H9 (cell line): ENCODE results near the gene CASK. TPM values are rescaled to one million over a fixed set of nuclear protein-coding genes. Genes with fewer than 3 reads are reported as not detected.

Source experiments
- DNase-seq: peaks from one replicate; pipeline ENCODE4 v3.0.0-alpha.2; 2017
- H2AFZ ChIP-seq: one replicate; pipeline ENCODE4 v1.6.1; 2013; ENCODE audit warnings: mild to moderate bottlenecking, low read length, control low read depth, moderate library complexity
- H2AK5ac ChIP-seq: 2 replicates; pipeline ENCODE4 v1.6.1; 2013; ENCODE audit warnings: low read length, control low read depth, mixed read lengths; ENCODE audit not compliant: insufficient read length
- H2BK120ac ChIP-seq: one replicate; pipeline ENCODE4 v1.6.1; 2013; ENCODE audit warnings: low read depth, mild to moderate bottlenecking, low read length, control low read depth, inconsistent platforms; ENCODE audit not compliant: poor library complexity, severe bottlenecking
- H2BK12ac ChIP-seq: 2 replicates; pipeline ENCODE4 v1.6.1; 2013; ENCODE audit warnings: low read length, control low read depth, mixed read lengths, low read depth; ENCODE audit not compliant: insufficient read length
- H2BK15ac ChIP-seq: 2 replicates; pipeline ENCODE4 v1.6.1; 2013; ENCODE audit warnings: low read depth, low read length, control low read depth
- H2BK20ac ChIP-seq: one replicate; pipeline ENCODE4 v1.6.1; 2013; ENCODE audit warnings: low read depth, mild to moderate bottlenecking, low read length, control low read depth, inconsistent platforms; ENCODE audit not compliant: poor library complexity, severe bottlenecking
- H2BK5ac ChIP-seq: 2 replicates; pipeline ENCODE4 v1.6.1; 2013; ENCODE audit warnings: low read length, control low read depth, mixed read lengths; ENCODE audit not compliant: insufficient read length
- H3K14ac ChIP-seq: 2 replicates; pipeline ENCODE4 v1.6.1; 2013; ENCODE audit warnings: low read length, control low read depth; ENCODE audit not compliant: insufficient read depth
- H3K18ac ChIP-seq: 2 replicates; pipeline ENCODE4 v1.6.1; 2013; ENCODE audit warnings: low read depth, mild to moderate bottlenecking, mixed read lengths, low read length, control low read depth; ENCODE audit not compliant: insufficient read length
- H3K23ac ChIP-seq: 2 replicates; pipeline ENCODE4 v1.6.1; 2013; ENCODE audit warnings: low read length, control low read depth, mixed read lengths, low read depth; ENCODE audit not compliant: insufficient read length
- H3K23me2 ChIP-seq: 2 replicates; pipeline ENCODE4 v1.6.1; 2013; ENCODE audit warnings: low read depth, mild to moderate bottlenecking, mixed read lengths, low read length, control low read depth; ENCODE audit not compliant: insufficient read length, poor library complexity, severe bottlenecking
- H3K27ac ChIP-seq: 2 replicates; pipeline ENCODE4 v1.5.1; 2013; ENCODE audit warnings: low read length, control low read depth, mixed read lengths, low read depth; ENCODE audit not compliant: insufficient read length
- H3K27me3 ChIP-seq: 2 replicates; pipeline ENCODE4 v1.6.1; 2013; ENCODE audit warnings: low read length, control low read depth, inconsistent platforms; ENCODE audit not compliant: insufficient read depth
- H3K4ac ChIP-seq: 2 replicates; pipeline ENCODE4 v1.6.1; 2013; ENCODE audit warnings: low read depth, mild to moderate bottlenecking, control low read depth, inconsistent platforms, low read length, moderate library complexity
- H3K4me1 ChIP-seq: 2 replicates; pipeline ENCODE4 v1.6.1; 2013; ENCODE audit warnings: low read length, control low read depth, inconsistent platforms; ENCODE audit not compliant: insufficient read depth
- H3K4me2 ChIP-seq: 2 replicates; pipeline ENCODE4 v1.6.1; 2013; ENCODE audit warnings: low read length, control low read depth, mixed read lengths; ENCODE audit not compliant: insufficient read length, insufficient read depth
- H3K56ac ChIP-seq: 2 replicates; pipeline ENCODE4 v1.6.1; 2013; ENCODE audit warnings: low read depth, mild to moderate bottlenecking, mixed read lengths, low read length, control low read depth; ENCODE audit not compliant: insufficient read length
- H3K79me1 ChIP-seq: 2 replicates; pipeline ENCODE4 v1.6.1; 2013; ENCODE audit warnings: low read depth, mild to moderate bottlenecking, moderate library complexity, low read length, control low read depth, inconsistent platforms; ENCODE audit not compliant: insufficient read depth, poor library complexity, severe bottlenecking
- H3K79me2 ChIP-seq: 2 replicates; pipeline ENCODE4 v1.6.1; 2013; ENCODE audit warnings: low read length, control low read depth, inconsistent platforms; ENCODE audit not compliant: insufficient read depth
- H3K9ac ChIP-seq: 2 replicates; pipeline ENCODE4 v1.6.1; 2013; ENCODE audit warnings: low read length, control low read depth, mixed read lengths; ENCODE audit not compliant: insufficient read length; ENCODE audit errors: extremely low read depth
- H3K9me3 ChIP-seq: one replicate; pipeline ENCODE4 v1.6.1; 2013; ENCODE audit warnings: low read depth, low read length, inconsistent platforms; ENCODE audit not compliant: control insufficient read depth
- H3T11ph ChIP-seq: one replicate; pipeline ENCODE4 v1.6.1; 2013; ENCODE audit warnings: mild to moderate bottlenecking, low read length, control low read depth, inconsistent platforms
- H4K20me1 ChIP-seq: one replicate; pipeline ENCODE4 v1.6.1; 2013; ENCODE audit not compliant: control insufficient read depth, insufficient read length, insufficient read depth
- H4K5ac ChIP-seq: 2 replicates; pipeline ENCODE4 v1.6.1; 2013; ENCODE audit warnings: low read depth, mild to moderate bottlenecking, mixed read lengths, low read length, control low read depth; ENCODE audit not compliant: insufficient read length
- H4K8ac ChIP-seq: replicated peaks from 2 replicates; pipeline ENCODE4 v1.6.1; 2013; ENCODE audit warnings: low read length, control low read depth, mixed read lengths, low read depth; ENCODE audit not compliant: insufficient read length
- H4K91ac ChIP-seq: 2 replicates; pipeline ENCODE4 v1.6.1; 2013; ENCODE audit warnings: low read depth, mild to moderate bottlenecking, moderate library complexity, mixed read lengths, low read length, control low read depth; ENCODE audit not compliant: insufficient read length
- H3K27ac Mint-ChIP-seq, 3 experiments: 2 replicates in 2 of 3; 3 replicates in 1 of 3; pipeline ENCODE4 v1.8.0; 2020 to 2021; ENCODE audit warnings: mixed read lengths in 3 of 3, mild to moderate bottlenecking in 1 of 3, moderate library complexity in 1 of 3
- H3K27me3 Mint-ChIP-seq: 2 replicates; pipeline ENCODE4 v1.8.0; 2021; ENCODE audit warnings: low read depth, mild to moderate bottlenecking, moderate library complexity, mixed read lengths
- H3K36me3 Mint-ChIP-seq, 3 experiments: 2 replicates in 2 of 3; 3 replicates in 1 of 3; pipeline ENCODE4 v1.8.0; 2020 to 2021; ENCODE audit warnings: low read depth in 3 of 3, mixed read lengths in 3 of 3; ENCODE audit not compliant: insufficient read depth in 1 of 3
- H3K4me1 Mint-ChIP-seq, 2 experiments: 2 replicates each; pipeline ENCODE4 v1.8.0; 2020; ENCODE audit warnings: mixed read lengths in 2 of 2
- H3K4me3 Mint-ChIP-seq, 2 experiments: 2 replicates in 1 of 2; 3 replicates in 1 of 2; pipeline ENCODE4 v1.8.0; 2020 to 2021; ENCODE audit warnings: mild to moderate bottlenecking in 2 of 2, mixed read lengths in 2 of 2, moderate library complexity in 1 of 2
- H3K9me3 Mint-ChIP-seq, 2 experiments: 2 replicates in 1 of 2; 3 replicates in 1 of 2; pipeline ENCODE4 v1.8.0; 2020; ENCODE audit warnings: mild to moderate bottlenecking in 2 of 2, mixed read lengths in 2 of 2, moderate library complexity in 1 of 2
- WGBS: extraction: QIAGEN DNeasy Blood & Tissue Kit; methylation state at CpG from one replicate; pipeline ENCODE4 v1.1.7; 2013; ENCODE audit warnings: missing lambda C conversion rate, low lambda C conversion rate, mixed read lengths; ENCODE audit not compliant: insufficient read length; ENCODE audit errors: extremely low coverage; 5-methylcytosine and 5-hydroxymethylcytosine counted together
- total RNA-seq: library from RNA; stranded (reverse); gene quantifications from 2 replicates; pipeline ENCODE4 v1.2.1, GENCODE V29; 2021
- TF ChIP-seq, protein P1 (sequence below): fragments of 200-600 bp; sonication (generic); conservative IDR thresholded peaks from 3 replicates; pipeline ENCODE4 v1.8.0; 2021; ENCODE audit warnings: antibody characterized with exemption, mild to moderate bottlenecking

CASK gene
- total RNA-seq, 1 experiment from 2014 or later, result 44.1 TPM

DNA sequence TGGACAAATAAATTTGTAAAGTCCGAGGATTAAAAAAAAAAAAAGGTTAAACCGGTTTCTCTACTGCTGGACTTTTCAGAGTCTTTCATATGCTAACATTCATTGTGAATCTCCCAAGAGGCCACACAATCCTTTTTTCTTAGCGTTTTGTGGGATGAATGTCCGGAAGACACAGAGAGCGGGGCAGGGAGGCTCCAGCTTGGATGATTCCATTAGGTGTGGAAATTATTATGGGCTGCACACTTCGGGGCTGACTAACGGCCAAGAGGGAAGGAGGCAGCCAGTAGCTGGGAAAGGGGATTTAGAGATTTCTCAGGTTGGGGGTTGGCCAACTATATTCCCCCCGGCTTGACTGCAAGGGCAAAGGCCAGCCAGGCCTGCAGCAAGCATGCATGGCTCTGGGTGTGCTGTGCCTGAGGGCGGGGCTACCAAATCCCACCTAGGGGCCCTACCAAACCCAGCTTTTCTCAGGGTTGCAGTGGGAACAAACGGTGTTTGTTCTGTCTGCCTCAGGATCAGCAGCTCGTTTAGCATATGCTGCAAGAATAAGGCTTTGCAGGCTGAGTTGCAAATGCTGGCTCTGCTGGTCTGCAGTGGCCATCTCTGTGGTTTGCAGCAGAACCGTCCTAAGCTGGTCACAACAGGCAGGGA, 447.6 kb downstream of the CASK start:
- Histone ChIP-seq H3K56ac (peak overlapping the region; percentile 50), H3K4me1 (peaks cover 11% of the 10 kb centered on the region; the same call in 1 of the 2 replicates), H4K8ac (no peak overlapping the region), H3K27ac (peak overlapping the region; percentile 99), H2BK12ac (no peak overlapping the region), H3K4me2 (peak overlapping the region; percentile 42), H2AFZ (no peak overlapping the region), H3K9ac (peak overlapping the region; percentile 74), H4K20me1 (no peaks in the 10 kb centered on the region), H3K4ac (no peak overlapping the region), H3K14ac (no peak overlapping the region), H4K5ac (no peak overlapping the region), H2BK5ac (no peak overlapping the region), H3T11ph (no peak overlapping the region), H2AK5ac (no peak overlapping the region), H3K27me3 (no peaks in the 10 kb centered on the region), H3K23ac (no peak overlapping the region), H3K9me3 (no peaks in the 10 kb centered on the region), H3K79me1 (no peaks in the 10 kb centered on the region), H3K79me2 (no peaks in the 10 kb centered on the region), H4K91ac (no peak overlapping the region), H2BK20ac (no peak overlapping the region), H2BK120ac (no peak overlapping the region), H3K23me2 (no peaks in the 10 kb centered on the region), H3K18ac (no peak overlapping the region), H2BK15ac (no peak overlapping the region)
- Mint-ChIP-seq H3K4me1 (peaks cover 14 to 18% of the 10 kb centered on the region in 2 experiments), H3K36me3 (peaks cover 4 to 10% (median 6%) of the 10 kb centered on the region in 3 experiments; a peak in 4 of 7 replicates), H3K27me3 (no peaks in the 10 kb centered on the region), H3K4me3 (peak overlapping the region; percentile 39 to 74), H3K9me3 (peaks cover 49 to 52% of the 10 kb centered on the region in 2 experiments), H3K27ac (peak overlapping the region; percentile 98 to 99 (median 99))
- DNase-seq, result peak; percentile 89
- no CpG with 5 or more reads among the region's 12 CpGs for WGBS
- TF ChIP-seq, protein P1, sequence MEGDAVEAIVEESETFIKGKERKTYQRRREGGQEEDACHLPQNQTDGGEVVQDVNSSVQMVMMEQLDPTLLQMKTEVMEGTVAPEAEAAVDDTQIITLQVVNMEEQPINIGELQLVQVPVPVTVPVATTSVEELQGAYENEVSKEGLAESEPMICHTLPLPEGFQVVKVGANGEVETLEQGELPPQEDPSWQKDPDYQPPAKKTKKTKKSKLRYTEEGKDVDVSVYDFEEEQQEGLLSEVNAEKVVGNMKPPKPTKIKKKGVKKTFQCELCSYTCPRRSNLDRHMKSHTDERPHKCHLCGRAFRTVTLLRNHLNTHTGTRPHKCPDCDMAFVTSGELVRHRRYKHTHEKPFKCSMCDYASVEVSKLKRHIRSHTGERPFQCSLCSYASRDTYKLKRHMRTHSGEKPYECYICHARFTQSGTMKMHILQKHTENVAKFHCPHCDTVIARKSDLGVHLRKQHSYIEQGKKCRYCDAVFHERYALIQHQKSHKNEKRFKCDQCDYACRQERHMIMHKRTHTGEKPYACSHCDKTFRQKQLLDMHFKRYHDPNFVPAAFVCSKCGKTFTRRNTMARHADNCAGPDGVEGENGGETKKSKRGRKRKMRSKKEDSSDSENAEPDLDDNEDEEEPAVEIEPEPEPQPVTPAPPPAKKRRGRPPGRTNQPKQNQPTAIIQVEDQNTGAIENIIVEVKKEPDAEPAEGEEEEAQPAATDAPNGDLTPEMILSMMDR, result no peak
